Fibroblast of skin of left quadriceps (primary cell): ENCODE results near the gene WIZ.
"Not testable (repeated sequence)": the region's sequence is repeated elsewhere in the genome, so short reads cannot be mapped to it uniquely, and the experiment has no call there.

ENCODE experiments used
- DNase-seq, 2 experiments: peaks; one replicate each; pipeline ENCODE4 v3.0.0-alpha.2; 2013; ENCODE audit warnings: low read depth in 2 of 2

Gene WIZ

GRCh38 chr19:15411351-15411750 lies 38.4 kb downstream of the WIZ start:
- DNase-seq = not testable (repeated sequence)

- no peak for DNase-seq
Measured at GRCh38 chr19:15404780-15405211, 45.0 kb downstream of the WIZ start.

GRCh38 chr19:15404097-15404779 lies 45.5 kb downstream of the WIZ start:
- no peak for DNase-seq

GRCh38 chr19:15403151-15403531 lies 46.6 kb downstream of the WIZ start:
- DNase-seq = no peak

- DNase-seq = no peak
Measured at GRCh38 chr19:15402411-15403150, 47.2 kb downstream of the WIZ start.

GRCh38 chr19:15401397-15401710 lies 48.4 kb downstream of the WIZ start:
- no peak for DNase-seq

GRCh38 chr19:15400521-15401396 lies 49.0 kb downstream of the WIZ start:
- no peak for DNase-seq

GRCh38 chr19:15399635-15400034 lies 50.1 kb downstream of the WIZ start:
- no peak for DNase-seq

- DNase-seq = no peak
Measured at GRCh38 chr19:15399234-15399515, 50.6 kb downstream of the WIZ start.

- no peak for DNase-seq
Measured at GRCh38 chr19:15398501-15399233, 51.1 kb downstream of the WIZ start.

- no peak for DNase-seq
Measured at GRCh38 chr19:15397782-15398181, 52.0 kb downstream of the WIZ start.

GRCh38 chr19:15397236-15397635 lies 52.5 kb downstream of the WIZ start:
- DNase-seq = no peak

GRCh38 chr19:15396436-15396835 lies 53.3 kb downstream of the WIZ start:
- DNase-seq = no peak

GRCh38 chr19:15395251-15395650 lies 54.5 kb downstream of the WIZ start:
- not testable (repeated sequence) for DNase-seq

- DNase-seq = no peak
Measured at GRCh38 chr19:15394426-15394825, 55.3 kb downstream of the WIZ start.

GRCh38 chr19:15393963-15394362 lies 55.8 kb downstream of the WIZ start:
- DNase-seq = peak in 1 of 2 experiments; percentile 32

- no peak for DNase-seq
Measured at GRCh38 chr19:15390814-15391213, 58.9 kb downstream of the WIZ start.

GRCh38 chr19:15381864-15382263 lies 67.9 kb downstream of the WIZ start:
- DNase-seq = no peak

GRCh38 chr19:15381429-15381828 lies 68.3 kb downstream of the WIZ start:
- DNase-seq = no peak

GRCh38 chr19:15379999-15380647 lies 69.6 kb downstream of the WIZ start:
- no peak for DNase-seq
